Measurements from ENCODE around the gene PKHD1. TPM values are rescaled to one million over a fixed set of nuclear protein-coding genes. Genes with fewer than 3 reads are reported as not detected.

Gene PKHD1
- total and polyA plus RNA-seq, 2 of the 13 experiments (the other 11 are each of a cell fraction or from before 2014, with no cell fraction given) = 0.01 to 0.13 TPM

DNA sequence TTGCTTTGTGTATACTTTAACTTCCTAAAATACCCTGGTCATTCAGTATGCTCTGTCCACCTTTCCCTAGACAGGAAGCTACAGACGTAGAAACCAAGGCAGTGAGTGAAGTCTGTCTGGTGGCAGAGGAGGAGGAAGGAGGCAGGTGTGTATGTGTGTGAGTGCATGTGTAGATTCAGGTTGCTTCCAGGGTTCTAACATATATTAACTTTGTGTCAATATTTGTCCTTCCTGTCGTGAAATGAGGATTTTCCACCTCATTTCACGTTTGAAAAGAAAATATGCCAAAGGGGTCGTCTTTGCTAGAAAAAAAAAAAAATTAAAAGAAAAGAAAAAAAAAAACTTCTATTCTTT lies 411.5 kb downstream of the PKHD1 start (continued):
- TF ChIP-seq, protein P1, sequence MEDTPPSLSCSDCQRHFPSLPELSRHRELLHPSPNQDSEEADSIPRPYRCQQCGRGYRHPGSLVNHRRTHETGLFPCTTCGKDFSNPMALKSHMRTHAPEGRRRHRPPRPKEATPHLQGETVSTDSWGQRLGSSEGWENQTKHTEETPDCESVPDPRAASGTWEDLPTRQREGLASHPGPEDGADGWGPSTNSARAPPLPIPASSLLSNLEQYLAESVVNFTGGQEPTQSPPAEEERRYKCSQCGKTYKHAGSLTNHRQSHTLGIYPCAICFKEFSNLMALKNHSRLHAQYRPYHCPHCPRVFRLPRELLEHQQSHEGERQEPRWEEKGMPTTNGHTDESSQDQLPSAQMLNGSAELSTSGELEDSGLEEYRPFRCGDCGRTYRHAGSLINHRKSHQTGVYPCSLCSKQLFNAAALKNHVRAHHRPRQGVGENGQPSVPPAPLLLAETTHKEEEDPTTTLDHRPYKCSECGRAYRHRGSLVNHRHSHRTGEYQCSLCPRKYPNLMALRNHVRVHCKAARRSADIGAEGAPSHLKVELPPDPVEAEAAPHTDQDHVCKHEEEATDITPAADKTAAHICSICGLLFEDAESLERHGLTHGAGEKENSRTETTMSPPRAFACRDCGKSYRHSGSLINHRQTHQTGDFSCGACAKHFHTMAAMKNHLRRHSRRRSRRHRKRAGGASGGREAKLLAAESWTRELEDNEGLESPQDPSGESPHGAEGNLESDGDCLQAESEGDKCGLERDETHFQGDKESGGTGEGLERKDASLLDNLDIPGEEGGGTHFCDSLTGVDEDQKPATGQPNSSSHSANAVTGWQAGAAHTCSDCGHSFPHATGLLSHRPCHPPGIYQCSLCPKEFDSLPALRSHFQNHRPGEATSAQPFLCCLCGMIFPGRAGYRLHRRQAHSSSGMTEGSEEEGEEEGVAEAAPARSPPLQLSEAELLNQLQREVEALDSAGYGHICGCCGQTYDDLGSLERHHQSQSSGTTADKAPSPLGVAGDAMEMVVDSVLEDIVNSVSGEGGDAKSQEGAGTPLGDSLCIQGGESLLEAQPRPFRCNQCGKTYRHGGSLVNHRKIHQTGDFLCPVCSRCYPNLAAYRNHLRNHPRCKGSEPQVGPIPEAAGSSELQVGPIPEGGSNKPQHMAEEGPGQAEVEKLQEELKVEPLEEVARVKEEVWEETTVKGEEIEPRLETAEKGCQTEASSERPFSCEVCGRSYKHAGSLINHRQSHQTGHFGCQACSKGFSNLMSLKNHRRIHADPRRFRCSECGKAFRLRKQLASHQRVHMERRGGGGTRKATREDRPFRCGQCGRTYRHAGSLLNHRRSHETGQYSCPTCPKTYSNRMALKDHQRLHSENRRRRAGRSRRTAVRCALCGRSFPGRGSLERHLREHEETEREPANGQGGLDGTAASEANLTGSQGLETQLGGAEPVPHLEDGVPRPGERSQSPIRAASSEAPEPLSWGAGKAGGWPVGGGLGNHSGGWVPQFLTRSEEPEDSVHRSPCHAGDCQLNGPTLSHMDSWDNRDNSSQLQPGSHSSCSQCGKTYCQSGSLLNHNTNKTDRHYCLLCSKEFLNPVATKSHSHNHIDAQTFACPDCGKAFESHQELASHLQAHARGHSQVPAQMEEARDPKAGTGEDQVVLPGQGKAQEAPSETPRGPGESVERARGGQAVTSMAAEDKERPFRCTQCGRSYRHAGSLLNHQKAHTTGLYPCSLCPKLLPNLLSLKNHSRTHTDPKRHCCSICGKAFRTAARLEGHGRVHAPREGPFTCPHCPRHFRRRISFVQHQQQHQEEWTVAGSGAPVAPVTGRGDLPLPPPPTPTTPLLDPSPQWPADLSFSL (CRISPR knock-in tag; IDR thresholded peaks at IDR 0.05) = 0 out of 2 replicates have a peak, but pooled peaks have one; percentile 28
- peak; percentile 50 for TF ChIP-seq TEAD3 (CRISPR knock-in tag; optimal IDR thresholded peaks at IDR 0.05; ENCODE audit: borderline replicate concordance)
- peak; percentile 29; the same call in 1 of the 2 replicates for TF ChIP-seq BCL6 (CRISPR knock-in tag; IDR thresholded peaks at IDR 0.05)
- peak; percentile 46; the same call in 1 of the 2 replicates for TF ChIP-seq GATAD2A (CRISPR knock-in tag; IDR thresholded peaks at IDR 0.05)
- TF ChIP-seq ZNF850 (CRISPR knock-in tag; conservative IDR thresholded peaks at IDR 0.05) = no peak
- TF ChIP-seq, protein P2, sequence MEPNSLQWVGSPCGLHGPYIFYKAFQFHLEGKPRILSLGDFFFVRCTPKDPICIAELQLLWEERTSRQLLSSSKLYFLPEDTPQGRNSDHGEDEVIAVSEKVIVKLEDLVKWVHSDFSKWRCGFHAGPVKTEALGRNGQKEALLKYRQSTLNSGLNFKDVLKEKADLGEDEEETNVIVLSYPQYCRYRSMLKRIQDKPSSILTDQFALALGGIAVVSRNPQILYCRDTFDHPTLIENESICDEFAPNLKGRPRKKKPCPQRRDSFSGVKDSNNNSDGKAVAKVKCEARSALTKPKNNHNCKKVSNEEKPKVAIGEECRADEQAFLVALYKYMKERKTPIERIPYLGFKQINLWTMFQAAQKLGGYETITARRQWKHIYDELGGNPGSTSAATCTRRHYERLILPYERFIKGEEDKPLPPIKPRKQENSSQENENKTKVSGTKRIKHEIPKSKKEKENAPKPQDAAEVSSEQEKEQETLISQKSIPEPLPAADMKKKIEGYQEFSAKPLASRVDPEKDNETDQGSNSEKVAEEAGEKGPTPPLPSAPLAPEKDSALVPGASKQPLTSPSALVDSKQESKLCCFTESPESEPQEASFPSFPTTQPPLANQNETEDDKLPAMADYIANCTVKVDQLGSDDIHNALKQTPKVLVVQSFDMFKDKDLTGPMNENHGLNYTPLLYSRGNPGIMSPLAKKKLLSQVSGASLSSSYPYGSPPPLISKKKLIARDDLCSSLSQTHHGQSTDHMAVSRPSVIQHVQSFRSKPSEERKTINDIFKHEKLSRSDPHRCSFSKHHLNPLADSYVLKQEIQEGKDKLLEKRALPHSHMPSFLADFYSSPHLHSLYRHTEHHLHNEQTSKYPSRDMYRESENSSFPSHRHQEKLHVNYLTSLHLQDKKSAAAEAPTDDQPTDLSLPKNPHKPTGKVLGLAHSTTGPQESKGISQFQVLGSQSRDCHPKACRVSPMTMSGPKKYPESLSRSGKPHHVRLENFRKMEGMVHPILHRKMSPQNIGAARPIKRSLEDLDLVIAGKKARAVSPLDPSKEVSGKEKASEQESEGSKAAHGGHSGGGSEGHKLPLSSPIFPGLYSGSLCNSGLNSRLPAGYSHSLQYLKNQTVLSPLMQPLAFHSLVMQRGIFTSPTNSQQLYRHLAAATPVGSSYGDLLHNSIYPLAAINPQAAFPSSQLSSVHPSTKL (CRISPR knock-in tag; IDR thresholded peaks at IDR 0.05) = peak; percentile 58
- TF ChIP-seq MIER3 (CRISPR knock-in tag; IDR thresholded peaks at IDR 0.05; ENCODE audit: borderline replicate concordance) = no peak
- TF ChIP-seq NFATC3 (CRISPR knock-in tag; IDR thresholded peaks at IDR 0.05) = no peak
- TF ChIP-seq, protein P3, sequence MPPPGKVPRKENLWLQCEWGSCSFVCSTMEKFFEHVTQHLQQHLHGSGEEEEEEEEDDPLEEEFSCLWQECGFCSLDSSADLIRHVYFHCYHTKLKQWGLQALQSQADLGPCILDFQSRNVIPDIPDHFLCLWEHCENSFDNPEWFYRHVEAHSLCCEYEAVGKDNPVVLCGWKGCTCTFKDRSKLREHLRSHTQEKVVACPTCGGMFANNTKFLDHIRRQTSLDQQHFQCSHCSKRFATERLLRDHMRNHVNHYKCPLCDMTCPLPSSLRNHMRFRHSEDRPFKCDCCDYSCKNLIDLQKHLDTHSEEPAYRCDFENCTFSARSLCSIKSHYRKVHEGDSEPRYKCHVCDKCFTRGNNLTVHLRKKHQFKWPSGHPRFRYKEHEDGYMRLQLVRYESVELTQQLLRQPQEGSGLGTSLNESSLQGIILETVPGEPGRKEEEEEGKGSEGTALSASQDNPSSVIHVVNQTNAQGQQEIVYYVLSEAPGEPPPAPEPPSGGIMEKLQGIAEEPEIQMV (CRISPR knock-in tag; IDR thresholded peaks at IDR 0.05; ENCODE audit: low read depth) = no peak
- TF ChIP-seq GABPB1 (CRISPR knock-in tag; IDR thresholded peaks at IDR 0.05) = peak; percentile 37; the same call in 1 of the 2 replicates
- 0 out of 2 replicates have a peak, but pooled peaks have one; percentile 48 for TF ChIP-seq ZNF292 (CRISPR knock-in tag; IDR thresholded peaks at IDR 0.05; ENCODE audit: borderline replicate concordance, low read depth)
- TF ChIP-seq, protein P4, sequence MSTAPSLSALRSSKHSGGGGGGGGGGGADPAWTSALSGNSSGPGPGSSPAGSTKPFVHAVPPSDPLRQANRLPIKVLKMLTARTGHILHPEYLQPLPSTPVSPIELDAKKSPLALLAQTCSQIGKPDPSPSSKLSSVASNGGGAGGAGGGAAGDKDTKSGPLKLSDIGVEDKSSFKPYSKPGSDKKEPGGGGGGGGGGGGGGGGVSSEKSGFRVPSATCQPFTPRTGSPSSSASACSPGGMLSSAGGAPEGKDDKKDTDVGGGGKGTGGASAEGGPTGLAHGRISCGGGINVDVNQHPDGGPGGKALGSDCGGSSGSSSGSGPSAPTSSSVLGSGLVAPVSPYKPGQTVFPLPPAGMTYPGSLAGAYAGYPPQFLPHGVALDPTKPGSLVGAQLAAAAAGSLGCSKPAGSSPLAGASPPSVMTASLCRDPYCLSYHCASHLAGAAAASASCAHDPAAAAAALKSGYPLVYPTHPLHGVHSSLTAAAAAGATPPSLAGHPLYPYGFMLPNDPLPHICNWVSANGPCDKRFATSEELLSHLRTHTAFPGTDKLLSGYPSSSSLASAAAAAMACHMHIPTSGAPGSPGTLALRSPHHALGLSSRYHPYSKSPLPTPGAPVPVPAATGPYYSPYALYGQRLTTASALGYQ (CRISPR knock-in tag; IDR thresholded peaks at IDR 0.05) = 0 out of 2 replicates have a peak, but pooled peaks have one; percentile 18

All from HepG2 (cell line).